GM12892 (cell line): ENCODE data around the gene CRB2.

Experiments
- DNase-seq: peaks from one replicate; pipeline ENCODE4 v3.0.0; 2011; ENCODE audit not compliant: insufficient read length
- FAIRE-seq: peaks from 2 replicates; lab custom pipeline; 2011; peaks lifted over from hg19 to GRCh38; lab: Jason Lieb, UNC
- POLR2A ChIP-seq: IDR thresholded peaks from 2 replicates; pipeline ENCODE4 v1.6.1; 2011; ENCODE audit warnings: low read depth, low read length, control low read depth
- POLR2AphosphoS5 ChIP-seq: IDR thresholded peaks from 2 replicates; pipeline ENCODE4 v1.6.1; 2011; ENCODE audit warnings: low read depth, low read length, control low read depth
- TAF1 ChIP-seq: IDR thresholded peaks from 2 replicates; pipeline ENCODE4 v1.6.1; 2011; ENCODE audit warnings: low read depth, mild to moderate bottlenecking, control low read depth, low read length, borderline replicate concordance

CRB2 gene

GRCh38 chr9:123418052-123418430, 62.0 kb downstream of the CRB2 start:
- no peak for FAIRE-seq
- TF ChIP-seq TAF1 (no peak), POLR2A (no peak), POLR2AphosphoS5 (no peak)
- no peak for DNase-seq

- no peak for DNase-seq
- TF ChIP-seq POLR2AphosphoS5, result no peak
- TF ChIP-seq TAF1, result no peak
- no peak for TF ChIP-seq POLR2A
- no peak for FAIRE-seq
Observed at GRCh38 chr9:123418506-123418905, 62.5 kb downstream of the CRB2 start.

- FAIRE-seq (no peak), DNase-seq (no peak)
- no peak for TF ChIP-seq POLR2AphosphoS5
- no peak for TF ChIP-seq POLR2A
- TF ChIP-seq TAF1, result no peak
Observed at GRCh38 chr9:123419091-123419490, 63.1 kb downstream of the CRB2 start.

- TF ChIP-seq POLR2AphosphoS5 (no peak), TAF1 (no peak), POLR2A (no peak)
- no peak for FAIRE-seq
- no peak for DNase-seq
Observed at GRCh38 chr9:123419721-123420591, 64.0 kb downstream of the CRB2 start.

- DNase-seq, result no peak
- FAIRE-seq, result no peak
- TF ChIP-seq TAF1, result no peak
- TF ChIP-seq POLR2A, result no peak
- TF ChIP-seq POLR2AphosphoS5, result no peak
Observed at GRCh38 chr9:123420592-123421111, 64.7 kb downstream of the CRB2 start.

- TF ChIP-seq TAF1 (no peak), POLR2AphosphoS5 (no peak), POLR2A (no peak)
- DNase-seq (no peak), FAIRE-seq (no peak)
Observed at GRCh38 chr9:123421186-123421585, 65.2 kb downstream of the CRB2 start.

GRCh38 chr9:123421801-123422455, 65.9 kb downstream of the CRB2 start:
- TF ChIP-seq TAF1 (no peak), POLR2A (no peak), POLR2AphosphoS5 (no peak)
- FAIRE-seq (no peak), DNase-seq (no peak)

- TF ChIP-seq TAF1 (no peak), POLR2AphosphoS5 (no peak), POLR2A (no peak)
- DNase-seq (no peak), FAIRE-seq (no peak)
Observed at GRCh38 chr9:123422635-123423310, 66.8 kb downstream of the CRB2 start.

GRCh38 chr9:123423311-123423640, 67.3 kb downstream of the CRB2 start:
- TF ChIP-seq POLR2AphosphoS5 (no peak), TAF1 (no peak), POLR2A (no peak)
- no peak for DNase-seq
- FAIRE-seq, result no peak

- TF ChIP-seq TAF1, result no peak
- TF ChIP-seq POLR2A, result no peak
- TF ChIP-seq POLR2AphosphoS5, result no peak
- no peak for FAIRE-seq
- no peak for DNase-seq
Observed at GRCh38 chr9:123424131-123424530, 68.1 kb downstream of the CRB2 start.

- DNase-seq (no peak), FAIRE-seq (no peak)
- TF ChIP-seq TAF1, result no peak
- TF ChIP-seq POLR2A, result no peak
- no peak for TF ChIP-seq POLR2AphosphoS5
Observed at GRCh38 chr9:123424552-123425225, 68.7 kb downstream of the CRB2 start.
